HEK293T (cell line): ENCODE results near the gene IL19.

Experiments
- ARNT ChIP-seq: fragments of 450-650 bp; IDR thresholded peaks from 2 replicates; pipeline ENCODE4 v1.6.1; 2017; ENCODE audit warnings: mild to moderate bottlenecking
- NFRKB ChIP-seq: fragments of 450-650 bp; IDR thresholded peaks from 2 replicates; pipeline ENCODE4 v1.6.1; 2016; ENCODE audit warnings: mild to moderate bottlenecking, moderate library complexity
- PKNOX1 ChIP-seq: fragments of 450-650 bp; IDR thresholded peaks from 2 replicates; pipeline ENCODE4 v1.6.1; 2016
- SUZ12 ChIP-seq: fragments of 450-650 bp; IDR thresholded peaks from 2 replicates; pipeline ENCODE4 v1.6.1; 2016; ENCODE audit warnings: mild to moderate bottlenecking
- ZNF384 ChIP-seq: fragments of 450-650 bp; IDR thresholded peaks from 2 replicates; pipeline ENCODE4 v1.6.1; 2016

DNA sequence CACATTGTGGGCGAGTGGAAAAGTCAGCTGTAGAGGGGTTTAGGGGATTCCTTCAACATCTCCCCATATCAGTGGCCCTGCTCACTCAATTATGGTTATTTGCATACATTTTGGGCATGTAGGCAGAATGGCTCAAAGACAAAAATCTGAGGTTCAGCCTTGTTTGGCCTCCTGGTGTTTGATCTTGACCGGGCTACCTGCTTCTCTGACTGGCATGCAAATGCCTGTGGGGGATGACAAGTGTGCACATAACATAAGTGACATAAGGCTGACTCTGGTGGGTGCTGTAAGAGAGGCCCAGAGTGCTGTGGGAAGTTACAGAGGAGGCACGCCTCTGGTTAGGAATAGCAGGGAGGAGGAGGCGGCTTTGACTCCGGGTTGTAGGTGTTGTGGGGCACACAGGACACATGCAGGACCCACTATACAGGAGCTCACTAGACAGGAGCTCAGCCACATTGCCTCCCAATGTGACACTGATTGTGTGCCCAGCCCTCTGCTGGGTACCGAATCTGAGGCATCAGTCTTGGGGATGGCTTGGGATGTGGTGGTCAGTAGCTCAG, 29.4 kb upstream of the IL19 start:
- TF ChIP-seq ARNT (no peak), ZNF384 (no peak), PKNOX1 (no peak), NFRKB (no peak), SUZ12 (no peak)
